CD4-positive, alpha-beta T cell treated with Interleukin-17A for 4 hours (primary cell): ENCODE results near the gene ANO2.
"Not testable (repeated sequence)": the region's sequence is repeated elsewhere in the genome, so short reads cannot be mapped to it uniquely, and the experiment has no call there.

ENCODE experiments used
- DNase-seq: peaks from one replicate; pipeline ENCODE4 v3.0.0-alpha.2; 2020; ENCODE audit warnings: mixed read lengths

The ANO2 gene

GRCh38 chr12:5884285-5884684 lies 60.8 kb downstream of the ANO2 start:
- no peak for DNase-seq

DNA sequence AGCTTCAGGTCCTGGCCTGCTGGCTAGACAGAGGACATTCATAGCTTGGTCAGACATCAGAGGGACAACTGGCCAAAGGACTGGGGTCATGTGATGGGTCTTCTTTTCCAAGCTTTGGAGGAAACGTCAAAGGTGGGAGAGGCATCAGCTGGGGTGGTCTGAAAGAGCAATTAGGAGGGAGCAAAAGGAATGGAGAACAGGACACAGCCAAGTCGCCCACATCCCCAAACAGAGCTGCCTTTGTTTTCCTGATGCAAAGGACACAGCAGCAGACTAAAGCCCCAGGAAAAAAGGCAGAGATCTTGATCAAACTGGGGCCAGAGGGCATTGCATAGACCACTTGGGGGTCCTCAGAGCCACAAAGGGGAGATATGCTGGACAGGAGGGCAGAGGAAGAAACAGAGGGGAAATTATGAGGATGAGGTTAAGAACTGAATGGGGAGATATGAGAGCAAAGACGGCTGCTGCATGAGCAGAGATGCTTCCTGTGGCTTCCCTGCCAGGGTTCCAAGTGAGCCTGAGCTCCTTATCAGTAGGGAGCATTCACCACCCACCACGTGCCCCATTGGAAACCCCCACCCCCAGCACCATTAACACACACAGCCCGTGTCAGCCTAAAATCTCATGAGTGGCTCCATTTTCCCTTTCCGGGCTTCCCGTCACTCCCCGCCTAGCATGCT lies 62.4 kb downstream of the ANO2 start:
- no peak for DNase-seq

GRCh38 chr12:5881666-5882065 lies 63.4 kb downstream of the ANO2 start:
- DNase-seq = no peak

DNA sequence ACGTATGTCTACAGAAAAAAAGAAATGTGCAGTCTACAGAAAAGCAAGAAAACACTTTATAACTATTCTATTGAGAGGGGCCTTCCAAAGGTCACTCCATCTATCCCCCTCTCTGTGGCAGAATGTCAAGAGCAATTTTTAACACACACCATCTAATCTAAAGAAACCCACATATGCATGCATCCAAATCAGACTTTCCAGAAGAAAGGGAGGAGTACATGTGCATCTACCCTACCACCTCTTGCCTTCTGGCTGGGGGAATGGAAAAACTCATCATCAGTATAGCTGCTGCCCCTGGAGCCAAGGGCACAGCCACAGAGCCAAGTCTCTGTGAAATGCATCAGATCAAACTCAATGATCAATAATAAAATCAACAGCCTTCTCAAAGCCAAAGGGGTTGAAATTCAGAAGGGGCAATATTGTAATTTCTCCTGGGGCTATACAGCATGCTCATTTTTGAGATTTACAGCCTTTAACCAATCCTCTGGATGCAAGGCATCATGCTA lies 63.9 kb downstream of the ANO2 start:
- no peak for DNase-seq

DNA sequence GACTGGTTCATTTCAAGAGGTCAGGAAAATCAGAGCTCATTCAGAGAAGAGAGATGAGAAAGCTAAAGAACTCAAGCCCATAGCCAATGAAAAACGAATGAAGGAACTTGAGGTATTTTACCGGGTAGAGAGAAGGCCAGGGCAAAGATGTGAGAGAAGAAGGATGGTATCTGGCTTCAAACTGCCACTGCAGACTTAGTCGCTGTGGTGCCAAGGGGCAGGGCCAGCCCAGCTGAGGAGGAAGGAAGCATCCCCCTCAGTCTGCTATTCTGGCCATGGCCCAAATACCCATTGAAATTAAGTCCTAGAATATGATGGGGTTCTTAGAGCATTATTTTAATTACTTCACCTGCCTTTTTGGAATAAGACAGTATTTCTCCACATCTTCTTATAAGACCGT lies 69.2 kb downstream of the ANO2 start:
- no peak for DNase-seq

DNA sequence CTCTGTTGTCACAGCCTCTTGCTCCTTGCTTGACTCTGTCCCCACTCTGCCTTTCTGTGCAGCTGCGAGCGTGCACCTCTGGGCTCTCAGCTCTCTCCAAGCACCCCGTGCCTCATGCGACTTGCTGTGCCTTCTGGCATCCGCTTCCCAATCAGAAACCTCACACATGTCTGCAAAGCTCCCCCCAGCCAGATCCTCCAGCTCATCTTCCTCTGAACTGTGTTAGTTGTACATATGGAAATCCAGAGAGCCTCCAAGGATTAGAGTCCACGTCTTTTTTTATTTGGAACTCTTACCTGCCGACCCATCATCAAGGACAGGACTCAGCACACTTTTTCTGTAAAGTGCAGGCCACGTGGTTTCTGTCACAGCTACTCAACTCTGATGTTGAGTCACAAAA lies 70.5 kb downstream of the ANO2 start:
- DNase-seq = no peak

- no peak for DNase-seq
Observed at GRCh38 chr12:5873281-5873919, 71.7 kb downstream of the ANO2 start.

GRCh38 chr12:5872745-5873144 lies 72.3 kb downstream of the ANO2 start:
- no peak for DNase-seq

GRCh38 chr12:5871741-5872140 lies 73.3 kb downstream of the ANO2 start:
- no peak for DNase-seq

DNA sequence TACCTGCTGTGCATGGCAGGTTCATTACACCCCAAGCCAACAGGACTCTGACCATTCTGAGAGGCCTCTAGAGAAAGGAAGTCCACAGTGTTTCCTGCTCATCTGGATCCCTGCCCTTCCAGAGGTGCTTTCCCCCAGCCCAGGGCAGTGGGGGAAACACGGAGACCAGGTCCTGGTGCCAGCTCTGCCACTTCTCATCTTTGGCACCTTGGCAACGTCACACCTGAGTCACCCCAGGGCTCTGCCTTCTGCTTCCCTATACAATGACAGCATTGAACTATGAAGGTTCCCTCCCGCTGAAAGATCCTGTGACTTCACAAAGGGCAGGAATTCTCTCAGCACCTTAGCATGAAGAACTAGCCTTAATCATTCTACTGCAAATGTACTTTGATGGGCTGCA lies 74.9 kb downstream of the ANO2 start:
- no peak for DNase-seq

GRCh38 chr12:5868625-5869295 lies 76.3 kb downstream of the ANO2 start:
- no peak for DNase-seq

- DNase-seq = no peak
Observed at GRCh38 chr12:5865397-5865796, 79.7 kb downstream of the ANO2 start.

DNA sequence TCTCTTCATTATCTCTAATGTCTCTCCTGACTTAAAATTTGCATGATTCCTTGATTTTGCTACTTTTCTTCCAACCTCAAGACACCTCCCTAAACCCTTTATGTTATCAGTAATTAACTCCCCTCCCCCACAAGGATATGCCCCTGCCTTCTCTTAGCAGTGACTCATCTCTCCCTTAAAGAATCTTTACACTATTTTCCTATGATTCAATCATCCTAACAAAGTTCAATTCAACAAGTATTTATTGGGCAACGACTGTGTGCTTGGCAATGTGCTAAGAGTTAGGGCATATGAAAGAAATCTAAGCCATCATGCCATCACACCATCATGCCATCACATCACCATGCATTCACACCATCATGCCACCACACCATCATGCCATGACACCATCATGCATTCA lies 80.1 kb downstream of the ANO2 start:
- no peak for DNase-seq

DNA sequence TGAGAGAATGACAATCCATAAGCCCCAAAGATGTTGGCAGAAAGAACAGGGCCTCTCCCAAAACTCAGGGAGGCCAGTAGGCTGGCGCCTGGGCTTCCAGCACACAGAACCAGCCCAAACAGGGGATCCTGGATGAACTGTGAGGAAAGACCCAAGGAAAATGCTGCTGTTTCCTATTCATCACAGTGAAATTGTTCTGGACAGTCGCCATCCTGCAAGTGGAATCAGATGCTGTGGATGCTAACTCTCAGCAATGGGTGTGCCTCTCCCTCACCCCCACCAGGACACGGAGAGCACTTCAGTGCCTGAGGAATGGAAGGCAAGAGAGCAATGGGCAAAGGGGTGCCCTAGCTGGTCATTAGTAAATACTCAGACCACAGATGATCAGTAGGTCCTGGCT lies 80.8 kb downstream of the ANO2 start:
- DNase-seq = no peak

- no peak for DNase-seq
Observed at GRCh38 chr12:5861416-5861815, 83.6 kb downstream of the ANO2 start.

- DNase-seq = no peak
Observed at GRCh38 chr12:5856692-5857091, 88.4 kb downstream of the ANO2 start.

DNA sequence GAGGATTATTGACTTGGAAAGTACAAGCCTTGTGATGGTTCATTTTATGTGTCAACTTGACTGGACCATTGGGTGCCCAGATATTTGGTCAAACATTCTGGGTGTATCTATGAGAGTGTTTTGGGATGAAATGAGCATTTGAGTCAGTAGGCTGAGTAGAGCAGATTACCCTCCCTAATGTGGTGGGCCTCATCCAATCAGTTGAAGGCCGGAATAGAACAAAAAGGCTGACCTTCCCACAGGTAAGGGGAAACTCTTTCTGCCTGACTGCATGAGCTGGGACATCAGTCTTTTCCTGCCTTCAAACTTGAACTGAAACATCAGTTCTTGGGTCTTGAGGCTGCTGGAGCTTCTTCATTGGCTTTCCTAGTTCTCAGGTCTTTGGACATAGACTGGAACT lies 98.1 kb downstream of the ANO2 start:
- DNase-seq = no peak

- no peak for DNase-seq
Observed at GRCh38 chr12:5840944-5841343, 104.1 kb downstream of the ANO2 start.

DNA sequence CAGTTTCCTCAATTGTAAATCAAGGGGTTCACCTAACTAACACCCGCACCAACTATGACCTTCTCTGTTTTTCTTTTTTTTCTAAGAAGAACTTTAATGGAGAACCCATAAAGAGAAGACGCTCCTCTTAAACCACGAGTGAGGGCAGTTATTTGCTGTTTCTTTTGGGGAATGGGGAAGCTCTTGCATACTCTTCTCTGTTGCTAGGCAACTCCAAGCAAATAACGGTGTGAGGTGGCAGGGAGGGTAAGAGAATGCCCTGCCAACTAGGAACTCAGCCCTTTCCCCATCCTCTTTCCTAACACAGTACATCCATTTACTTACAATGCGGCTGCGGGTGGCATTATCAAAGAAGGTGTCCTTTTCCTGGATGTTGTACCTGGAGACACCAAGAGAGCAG lies 114.9 kb downstream of the ANO2 start:
- DNase-seq = no peak

DNA sequence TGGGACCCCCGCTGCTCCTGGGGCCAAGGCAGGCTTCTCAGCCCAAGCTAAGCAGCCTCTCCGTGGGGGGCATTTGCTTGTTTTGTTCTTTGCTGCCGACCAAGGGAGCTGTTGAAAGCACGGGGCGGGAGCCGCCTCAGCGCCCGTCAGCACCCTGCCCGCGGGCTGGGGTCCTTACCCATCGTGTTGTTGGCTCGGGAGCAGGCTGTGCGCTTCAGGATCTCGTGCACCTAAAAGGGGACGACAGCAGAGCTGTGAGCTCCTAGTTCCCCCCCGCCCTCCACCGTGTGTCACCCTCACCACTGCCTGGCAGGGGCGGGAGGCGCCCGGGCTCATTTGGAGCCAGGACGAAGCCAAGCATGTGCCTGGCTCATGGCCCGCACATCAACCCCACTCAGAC lies 117.5 kb downstream of the ANO2 start:
- DNase-seq = no peak

DNA sequence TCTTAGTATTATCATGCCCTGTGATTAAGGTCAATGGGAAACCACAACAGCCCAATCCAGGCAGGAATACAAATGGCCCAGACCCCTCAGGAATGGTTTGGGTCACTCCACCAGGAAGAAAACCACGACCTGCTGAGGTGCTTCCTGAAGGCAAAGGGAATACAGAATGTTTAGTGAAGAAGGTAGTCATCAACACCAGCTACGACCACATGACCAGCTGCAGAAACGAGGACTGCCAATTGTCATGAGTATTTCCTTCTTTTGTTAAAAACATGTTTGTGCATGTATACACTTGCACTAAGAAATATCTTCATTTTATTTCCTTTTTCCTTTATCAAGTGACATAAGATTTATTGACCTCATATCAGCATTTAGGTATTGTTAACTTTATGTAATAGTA lies 119.3 kb downstream of the ANO2 start:
- DNase-seq = not testable (repeated sequence)

DNA sequence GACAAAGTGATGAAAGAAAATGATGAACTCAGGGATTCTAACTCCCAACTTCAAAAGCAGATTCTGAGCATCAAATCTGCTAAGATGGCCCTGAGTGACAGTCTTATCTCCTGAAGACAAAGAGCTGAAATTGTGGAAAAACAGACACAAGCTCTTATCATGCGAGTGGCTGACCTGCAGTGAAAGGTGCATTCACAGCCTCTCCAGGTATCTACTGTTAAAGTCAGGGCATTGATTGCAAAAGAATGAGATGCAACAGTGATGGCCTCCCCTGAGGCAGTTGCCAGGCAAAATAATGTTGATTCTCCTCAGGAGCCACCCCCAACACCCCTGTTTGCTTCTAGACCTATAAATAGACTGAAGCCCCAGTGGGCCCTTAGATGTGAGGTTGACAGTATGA lies 126.2 kb downstream of the ANO2 start:
- DNase-seq = not testable (repeated sequence)

DNA sequence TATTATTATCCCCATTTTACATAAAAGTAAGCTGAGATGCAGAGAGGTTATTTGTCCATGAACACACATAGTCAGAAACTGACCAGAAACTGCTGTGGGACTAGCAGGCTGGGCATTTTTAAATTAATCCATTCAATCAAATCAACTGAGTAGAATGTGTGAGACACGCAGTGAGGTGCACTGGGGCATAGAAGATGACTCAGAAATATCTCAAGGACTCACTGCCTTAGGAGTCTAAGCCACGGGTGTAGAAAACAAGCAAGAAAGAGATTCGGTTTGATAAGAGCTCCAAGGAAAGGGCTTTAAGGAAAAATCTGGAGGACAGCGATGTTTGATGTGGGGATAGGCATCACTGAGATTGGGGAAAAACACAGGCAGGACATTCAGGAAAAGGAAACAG lies 127.8 kb downstream of the ANO2 start:
- DNase-seq = no peak

- no peak for DNase-seq
Observed at GRCh38 chr12:5809586-5809985, 135.5 kb downstream of the ANO2 start.
